CD4-positive, CD25-positive, alpha-beta regulatory T cell (primary cell): ENCODE results near the gene CACNA1B. TPM values are rescaled to one million over a fixed set of nuclear protein-coding genes. Genes with fewer than 3 reads are reported as not detected.
"Not testable (repeated sequence)": the region's sequence is repeated elsewhere in the genome, so short reads cannot be mapped to it uniquely, and the experiment has no call there.

Experiments
- ATAC-seq, 2 donors: fragments of 150-1000 bp; cut with Tn5 transposase; one replicate each; pipeline ENCODE4 v1.10.0; 2021; ENCODE audit warnings: low read depth in 2 of 2, moderate number of reproducible peaks in 2 of 2, moderate library complexity in 1 of 2
- DNase-seq, 3 donors: peaks; one replicate each; pipeline versions ENCODE4 v3.0.0 to v3.0.0-alpha.2; 2012 to 2022; ENCODE audit warnings: mixed read lengths in 1 of 3
- H3K27ac ChIP-seq: one replicate; pipeline ENCODE4 v1.7.0; 2013; ENCODE audit warnings: mild to moderate bottlenecking, low read length; ENCODE audit not compliant: insufficient read depth, poor library complexity, severe bottlenecking
- H3K27me3 ChIP-seq: one replicate; pipeline ENCODE4 v1.7.0; 2013; ENCODE audit warnings: low read length; ENCODE audit not compliant: control insufficient read depth, insufficient read depth
- H3K36me3 ChIP-seq: one replicate; pipeline ENCODE4 v1.7.0; 2013; ENCODE audit warnings: mild to moderate bottlenecking, low read length, moderate library complexity; ENCODE audit not compliant: control insufficient read depth, insufficient read depth
- H3K4me1 ChIP-seq: 2 replicates; pipeline ENCODE4 v1.7.0; 2013; ENCODE audit warnings: mild to moderate bottlenecking, low read length; ENCODE audit not compliant: insufficient read depth, control insufficient read depth, poor library complexity, severe bottlenecking
- H3K4me3 ChIP-seq: one replicate; pipeline ENCODE4 v1.7.0; 2013; ENCODE audit warnings: low read depth, mild to moderate bottlenecking, low read length, moderate library complexity
- H3K9me3 ChIP-seq, 2 experiments: 1 replicate in 1 of 2; 2 replicates in 1 of 2; pipeline ENCODE4 v1.7.0; 2013; ENCODE audit warnings: low read length in 2 of 2, mild to moderate bottlenecking in 1 of 2, moderate library complexity in 1 of 2; ENCODE audit not compliant: control insufficient read depth in 2 of 2
- H3K27ac Mint-ChIP-seq, 3 donors: one replicate each; pipeline ENCODE4 v1.8.0; 2020 to 2022; ENCODE audit warnings: mild to moderate bottlenecking in 3 of 3, mixed read lengths in 3 of 3, moderate library complexity in 2 of 3
- H3K27me3 Mint-ChIP-seq: one replicate; pipeline ENCODE4 v1.8.0; 2022; ENCODE audit warnings: mild to moderate bottlenecking, mixed read lengths
- H3K36me3 Mint-ChIP-seq: one replicate; pipeline ENCODE4 v1.8.0; 2020; ENCODE audit warnings: mixed read lengths
- H3K4me1 Mint-ChIP-seq, 4 donors: one replicate each; pipeline ENCODE4 v1.8.0; 2020 to 2022; ENCODE audit warnings: mixed read lengths in 4 of 4, mild to moderate bottlenecking in 1 of 4
- H3K4me3 Mint-ChIP-seq, 4 donors: one replicate each; pipeline ENCODE4 v1.8.0; 2020 to 2022; ENCODE audit warnings: mild to moderate bottlenecking in 4 of 4, mixed read lengths in 4 of 4, moderate library complexity in 3 of 4
- H3K9me3 Mint-ChIP-seq, 7 donors: one replicate each; pipeline ENCODE4 v1.8.0; 2020 to 2022; ENCODE audit warnings: mixed read lengths in 7 of 7, mild to moderate bottlenecking in 3 of 7, moderate library complexity in 2 of 7
- polyA plus RNA-seq, 4 donors: library from polyadenylated mRNA; unstranded; fragments of 300-500 nt; fragmentation: Illumina TruSeq; gene quantifications; one replicate each; pipeline ENCODE4 v1.2.3, GENCODE V29; 2021
- total RNA-seq: library from RNA; stranded (reverse); gene quantifications from one replicate; pipeline ENCODE4 v1.2.3, GENCODE V29; 2022

Gene CACNA1B
- total and polyA plus RNA-seq, 5 donors from 2014 or later, result not detected

DNA sequence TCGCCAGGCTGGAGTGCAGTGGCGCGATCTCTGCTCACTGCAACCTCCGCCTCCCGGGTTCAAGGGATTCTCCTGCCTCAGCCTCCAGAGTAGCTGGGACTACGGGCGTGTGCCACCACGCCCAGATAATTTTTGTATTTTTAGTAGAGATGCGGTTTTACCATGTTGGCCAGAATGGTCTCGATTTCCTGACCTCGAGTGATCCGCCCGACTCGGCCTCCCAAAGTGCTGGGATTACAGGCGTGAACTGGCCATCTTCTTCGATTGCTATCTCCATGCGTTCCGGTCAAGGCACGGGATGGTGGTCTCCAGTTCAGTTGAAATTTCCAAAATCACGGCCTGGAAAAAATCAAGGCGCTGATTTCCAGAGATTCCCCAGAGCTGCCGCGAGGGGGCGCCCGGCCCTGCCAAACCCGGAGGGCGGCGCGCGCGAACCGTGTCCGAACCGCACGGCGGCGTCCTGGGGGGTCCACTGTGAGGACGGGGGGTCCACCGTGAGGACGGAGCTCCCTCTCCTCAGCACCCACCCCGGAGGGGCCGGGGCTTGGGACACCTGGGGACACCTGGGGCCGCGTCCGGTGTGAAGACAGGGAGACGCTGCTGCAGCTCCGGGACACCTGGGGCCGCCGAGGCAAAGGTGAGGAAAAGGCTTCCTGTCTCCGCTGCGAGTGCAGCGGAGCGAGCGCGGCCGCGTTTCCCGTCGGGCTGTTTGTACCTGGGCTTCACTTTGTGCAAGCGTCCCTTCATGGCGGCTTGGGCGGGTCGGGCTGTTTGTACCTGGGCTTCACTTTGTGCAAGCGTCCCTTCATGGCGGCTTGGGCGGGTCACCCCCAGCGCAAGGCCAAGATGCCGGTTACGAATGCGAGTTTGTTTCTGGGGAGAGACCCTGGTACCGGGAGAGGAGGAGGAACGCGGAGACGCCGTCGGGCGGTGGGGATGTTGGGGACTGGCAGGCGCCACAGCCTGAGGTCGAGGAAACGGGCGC, 272.4 kb downstream of the CACNA1B start:
- not testable (repeated sequence) for H3K27ac Mint-ChIP-seq, H3K9me3 ChIP-seq, H3K4me1 ChIP-seq, H3K36me3 Mint-ChIP-seq, H3K27me3 Mint-ChIP-seq, H3K27ac ChIP-seq, H3K4me3 ChIP-seq, H3K27me3 ChIP-seq, H3K4me1 Mint-ChIP-seq, H3K9me3 Mint-ChIP-seq, H3K36me3 ChIP-seq
- ATAC-seq, result peak in 1 of 2 donors; percentile 20
- H3K4me3 Mint-ChIP-seq, result peak overlapping the region in 2 of 4 donors; percentile 79 to 82
- DNase-seq, result peak in 2 of 3 donors; percentile 43 to 54

- not testable (repeated sequence) for H3K27me3 ChIP-seq, H3K27ac Mint-ChIP-seq, H3K27ac ChIP-seq, H3K4me3 Mint-ChIP-seq, H3K9me3 ChIP-seq, ATAC-seq, H3K4me1 ChIP-seq, H3K36me3 ChIP-seq, H3K4me3 ChIP-seq, H3K9me3 Mint-ChIP-seq, H3K36me3 Mint-ChIP-seq, H3K27me3 Mint-ChIP-seq, H3K4me1 Mint-ChIP-seq, DNase-seq
These were observed 278.2 kb downstream of the CACNA1B start for GRCh38 chr9:138155788-138156187.

GRCh38 chr9:138166793-138167192, 289.2 kb downstream of the CACNA1B start:
- H3K36me3 ChIP-seq, H3K4me1 Mint-ChIP-seq, H3K9me3 ChIP-seq, H3K36me3 Mint-ChIP-seq, H3K9me3 Mint-ChIP-seq, H3K4me3 ChIP-seq, ATAC-seq, DNase-seq, H3K27me3 Mint-ChIP-seq, H3K4me3 Mint-ChIP-seq, H3K27ac ChIP-seq, H3K27me3 ChIP-seq, H3K4me1 ChIP-seq: not testable (repeated sequence)
- H3K27ac Mint-ChIP-seq, result peak overlapping the region in 1 of 3 donors; percentile 43
